ENCODE measurements around the gene SPEM2.
A peak's percentile ranks its signal among the peaks of the same experiment; 100 is the strongest.

Gene SPEM2

GRCh38 chr17:7425316-7425715, at the start of gene SPEM2:
Gene SPEM2 (plus strand): TSS chr17:7425616. CDS start chr17:7425689, 73 bp downstream.
- no peak for DNase-seq (ENCODE audit: low read depth)

DNA sequence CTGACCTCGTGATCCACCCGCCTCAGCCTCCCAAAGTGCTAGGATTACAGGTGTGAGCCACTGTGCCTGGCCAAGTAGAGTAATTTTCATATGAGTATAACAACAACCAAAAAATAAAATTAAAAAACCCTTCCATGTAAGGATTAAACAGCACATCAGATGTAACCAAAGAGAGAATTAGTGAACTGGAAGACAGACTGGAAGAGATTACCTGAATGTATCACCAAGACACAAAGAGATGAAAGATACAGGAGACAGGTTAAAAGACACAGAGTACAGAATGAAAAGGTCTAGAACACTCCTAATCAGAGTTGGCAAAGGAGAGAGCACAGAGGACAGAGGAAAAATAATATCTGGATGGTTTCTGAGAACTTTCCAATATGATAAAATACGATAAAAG, 46.3 kb upstream of the SPEM2 start:
- no peak for DNase-seq (ENCODE audit: low read depth)

DNA sequence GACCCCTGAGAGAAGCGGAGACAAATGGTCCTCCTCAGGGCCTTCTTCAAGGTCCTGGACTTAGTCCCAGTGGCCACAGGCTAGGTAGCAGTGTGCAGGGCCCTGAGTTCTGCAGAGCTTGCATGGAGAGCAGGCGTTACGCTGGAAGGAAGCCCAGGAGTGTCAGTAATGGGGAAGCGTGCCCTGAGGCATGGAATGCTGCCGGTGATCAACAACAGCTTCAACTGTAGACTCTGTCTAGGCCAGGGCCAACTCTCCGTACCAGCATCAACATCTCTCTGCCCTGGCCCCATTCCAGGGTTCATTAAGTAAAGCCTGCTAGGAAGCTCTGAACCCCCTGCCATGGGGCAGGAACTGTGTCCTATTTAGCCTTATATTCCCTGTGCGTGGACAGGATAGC, 45.1 kb upstream of the SPEM2 start:
- DNase-seq (ENCODE audit: low read depth): no peak

GRCh38 chr17:7380855-7381683, 44.3 kb upstream of the SPEM2 start, which contains the start of gene TNK1:
Gene TNK1 (plus strand): TSS chr17:7381089. CDS start chr17:7382927, 1,838 bp downstream.
- DNase-seq (ENCODE audit: low read depth): no peak

- no peak for DNase-seq (ENCODE audit: low read depth)
These were observed 42.5 kb upstream of the SPEM2 start for GRCh38 chr17:7382901-7383300.

DNA sequence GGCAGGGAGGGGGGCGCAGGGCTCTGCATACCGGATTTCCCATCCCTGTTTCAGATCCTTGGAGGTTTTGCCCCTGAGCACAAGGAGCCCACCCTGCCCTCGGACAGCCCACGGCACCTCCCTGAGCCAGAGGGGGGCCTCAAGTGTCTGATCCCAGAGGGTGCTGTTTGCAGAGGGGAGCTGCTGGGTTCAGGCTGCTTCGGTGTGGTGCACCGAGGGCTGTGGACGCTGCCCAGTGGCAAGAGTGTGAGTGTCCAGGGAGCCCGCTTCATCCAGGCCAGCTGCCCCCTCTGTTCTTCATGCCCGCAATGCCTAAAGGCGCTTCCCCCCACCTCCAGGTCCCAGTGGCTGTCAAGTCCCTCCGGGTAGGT, 42.1 kb upstream of the SPEM2 start:
- DNase-seq (ENCODE audit: low read depth): no peak

DNA sequence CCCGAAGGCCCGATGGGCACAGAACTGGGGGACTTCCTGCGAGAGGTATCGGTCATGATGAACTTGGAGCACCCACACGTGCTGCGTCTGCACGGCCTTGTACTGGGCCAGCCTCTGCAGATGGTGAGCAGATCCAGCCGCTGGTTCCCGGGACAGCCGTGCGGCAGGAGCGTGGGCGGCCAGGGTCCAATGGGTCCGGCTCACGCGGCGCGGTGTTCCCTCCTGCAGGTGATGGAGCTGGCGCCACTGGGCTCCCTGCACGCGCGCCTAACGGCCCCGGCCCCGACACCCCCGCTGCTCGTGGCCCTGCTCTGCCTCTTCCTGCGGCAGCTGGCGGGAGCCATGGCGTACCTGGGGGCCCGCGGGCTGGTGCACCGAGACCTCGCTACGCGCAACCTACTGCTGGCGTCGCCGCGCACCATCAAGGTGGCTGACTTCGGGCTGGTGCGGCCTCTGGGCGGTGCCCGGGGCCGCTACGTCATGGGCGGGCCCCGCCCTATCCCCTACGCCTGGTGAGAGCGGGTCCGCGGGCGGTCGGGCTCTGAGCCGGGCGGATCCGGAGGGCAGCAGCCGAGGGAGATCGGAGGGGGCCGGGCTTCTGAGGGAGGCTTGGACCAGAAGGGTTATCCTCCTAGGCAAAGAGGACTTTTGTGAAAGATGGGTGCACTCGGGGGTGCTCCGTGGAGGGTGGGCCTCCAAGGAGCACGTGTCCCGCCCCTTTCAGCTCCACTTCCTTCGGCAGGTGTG, 41.5 kb upstream of the SPEM2 start:
- DNase-seq (ENCODE audit: low read depth): no peak

- DNase-seq (ENCODE audit: low read depth): no peak
These were observed 40.8 kb upstream of the SPEM2 start for GRCh38 chr17:7384489-7385081.

GRCh38 chr17:7388856-7389255, 36.6 kb upstream of the SPEM2 start:
- DNase-seq (ENCODE audit: low read depth): no peak

- DNase-seq (ENCODE audit: low read depth): no peak
These were observed 35.2 kb upstream of the SPEM2 start for GRCh38 chr17:7389924-7390910.

DNA sequence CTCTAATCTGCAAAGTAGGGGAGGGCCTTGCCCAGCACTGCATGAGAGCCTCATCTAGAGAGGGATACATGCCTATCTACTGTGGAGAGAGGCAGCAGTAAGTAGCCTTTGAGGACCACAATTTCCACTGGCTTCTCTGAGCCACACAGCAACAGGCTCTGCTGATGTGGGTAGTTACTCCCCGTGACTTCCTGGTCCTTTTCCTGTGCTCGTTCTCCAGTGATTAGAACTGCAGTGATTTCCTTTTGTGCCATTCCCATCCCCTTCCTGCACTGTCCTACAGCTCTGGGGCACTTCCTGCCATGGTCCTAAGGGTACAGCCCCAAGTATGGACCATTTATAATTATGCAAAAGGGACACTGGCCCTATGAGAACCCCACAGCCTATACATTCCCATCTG, 34.1 kb upstream of the SPEM2 start:
- DNase-seq (ENCODE audit: low read depth): no peak

GRCh38 chr17:7392696-7393612, 32.5 kb upstream of the SPEM2 start:
- no peak for DNase-seq (ENCODE audit: low read depth)

DNA sequence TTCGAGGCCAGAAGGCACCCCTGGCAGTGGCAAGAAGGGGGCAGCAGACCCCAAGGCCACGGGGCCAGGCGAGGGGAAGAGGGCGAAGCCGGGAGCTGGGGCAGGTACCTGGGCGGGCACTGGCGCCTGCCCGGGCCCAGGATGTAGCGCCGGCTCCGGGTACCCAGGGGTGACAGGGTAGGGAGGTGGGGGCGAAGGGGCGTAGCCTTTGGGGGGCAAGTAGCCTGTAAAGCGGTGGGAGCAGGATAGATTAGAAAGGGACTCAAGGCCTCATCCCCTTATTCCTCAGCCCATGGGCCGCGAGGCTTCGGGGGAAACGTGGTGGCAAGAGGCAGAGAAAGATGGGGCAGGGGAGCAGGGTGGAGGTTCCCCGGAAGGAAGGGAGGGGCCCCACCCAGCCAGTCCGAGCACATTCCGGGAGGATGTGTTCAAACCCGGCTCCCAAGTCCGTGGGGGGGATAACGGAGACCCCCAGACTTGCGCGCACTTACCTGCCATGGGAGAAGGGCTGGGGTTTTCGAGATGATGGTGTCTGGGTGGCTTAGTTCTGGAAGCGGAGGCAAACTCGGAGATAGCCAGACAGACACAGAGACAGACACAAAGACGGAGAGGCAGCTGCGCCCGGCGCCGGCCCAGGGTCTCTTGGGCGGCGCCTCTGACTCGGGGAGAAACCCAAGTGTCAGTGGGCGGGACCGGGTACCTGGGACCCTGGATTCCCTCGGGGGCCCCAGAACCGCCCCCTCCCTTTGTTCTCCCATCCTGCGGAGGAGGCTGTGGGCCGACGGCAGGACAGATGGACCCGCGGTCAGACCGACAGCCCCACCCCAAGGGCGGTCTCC, 31.6 kb upstream of the SPEM2 start:
- DNase-seq (ENCODE audit: low read depth): no peak

GRCh38 chr17:7394452-7395191, 30.8 kb upstream of the SPEM2 start, which contains the start of gene PLSCR3:
Gene PLSCR3 (minus strand): TSS chr17:7394525. CDS start chr17:7394110, 415 bp downstream.
- peak; percentile 73 for DNase-seq (ENCODE audit: low read depth)

GRCh38 chr17:7396147-7396546, 29.3 kb upstream of the SPEM2 start:
- no peak for DNase-seq (ENCODE audit: low read depth)

GRCh38 chr17:7398612-7399011, 26.8 kb upstream of the SPEM2 start:
- DNase-seq (ENCODE audit: low read depth): no peak

DNA sequence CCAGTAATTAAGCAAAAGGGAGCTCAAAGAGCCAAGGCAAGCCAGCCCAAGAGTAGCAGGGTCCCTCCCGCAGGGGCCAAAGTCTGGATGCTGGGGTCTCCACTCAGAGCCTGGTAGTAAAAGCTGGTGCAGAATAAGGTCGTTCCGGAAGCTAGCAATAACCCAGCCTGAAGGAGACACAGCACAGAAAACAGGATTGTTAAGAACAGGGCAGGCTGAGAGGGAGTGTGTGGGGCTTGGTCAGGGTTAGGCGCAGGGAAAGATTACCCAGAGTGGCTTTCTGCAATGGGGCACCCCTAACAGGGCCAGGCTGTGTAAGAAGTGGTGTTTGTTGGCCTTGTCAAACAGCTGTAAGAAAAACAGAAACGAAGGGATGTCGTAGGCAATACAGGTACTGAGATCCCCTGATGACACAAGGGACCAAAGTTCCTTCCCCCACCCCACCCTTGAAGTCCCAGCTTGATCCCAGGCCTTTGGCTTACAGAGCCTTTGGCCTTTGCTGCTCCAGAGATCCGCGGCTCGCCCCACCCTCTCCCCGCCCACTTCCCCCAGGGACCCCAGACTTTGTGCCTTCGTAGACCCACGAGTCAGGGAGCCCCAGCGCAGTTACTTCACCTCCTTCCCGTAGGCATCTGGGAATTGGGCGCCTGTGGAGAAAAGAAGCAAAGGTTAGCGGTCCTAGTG, 22.2 kb upstream of the SPEM2 start:
- no peak for DNase-seq (ENCODE audit: low read depth)

DNA sequence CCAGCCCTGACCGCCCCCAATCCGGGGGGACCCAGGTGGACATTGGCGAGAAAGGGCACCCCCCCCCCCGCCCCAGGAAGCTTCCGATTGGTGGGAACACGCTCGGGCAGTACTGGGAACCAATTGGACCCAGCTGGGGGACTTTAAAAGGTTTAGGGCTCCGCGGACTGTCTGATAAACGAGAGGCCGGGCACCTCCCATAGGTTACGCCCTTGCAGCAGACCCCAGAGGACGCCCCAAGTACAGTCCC, 21.8 kb upstream of the SPEM2 start:
- no peak for DNase-seq (ENCODE audit: low read depth)
